Keratinocyte (primary cell): ENCODE data around the gene GRM7. TPM values are rescaled to one million over a fixed set of nuclear protein-coding genes. Genes with fewer than 3 reads are reported as not detected.

Source experiments
- DNase-seq: peaks from one replicate; pipeline ENCODE4 v3.0.0-alpha.2; 2011; ENCODE audit warnings: low read depth, missing footprints, low spot score
- FAIRE-seq: peaks from 2 replicates; lab custom pipeline; 2011; peaks lifted over from hg19 to GRCh38; lab: Jason Lieb, UNC
- H2AFZ ChIP-seq: 2 replicates; pipeline ENCODE4 v1.6.0; 2012; ENCODE audit warnings: low read length, control low read depth, inconsistent platforms; ENCODE audit not compliant: control insufficient read depth
- H3K27ac ChIP-seq: 2 replicates; pipeline ENCODE4 v1.5.1; 2011; ENCODE audit warnings: low read length; ENCODE audit not compliant: control insufficient read depth, insufficient read depth
- H3K27me3 ChIP-seq: 3 replicates; pipeline ENCODE4 v1.6.0; 2011; ENCODE audit warnings: low read length; ENCODE audit not compliant: control insufficient read depth, insufficient read depth; ENCODE audit errors: extremely low read depth
- H3K36me3 ChIP-seq, 2 experiments: 2 replicates in 1 of 2; 3 replicates in 1 of 2; pipeline ENCODE4 v1.5.1; 2011; ENCODE audit warnings: low read length in 2 of 2, mild to moderate bottlenecking in 1 of 2; ENCODE audit not compliant: control insufficient read depth in 2 of 2, insufficient read depth in 2 of 2; ENCODE audit errors: extremely low read depth in 1 of 2
- H3K4me1 ChIP-seq: 3 replicates; pipeline ENCODE4 v1.5.1; 2011; ENCODE audit warnings: low read length; ENCODE audit not compliant: control insufficient read depth, insufficient read depth; ENCODE audit errors: extremely low read depth
- H3K4me2 ChIP-seq: 3 replicates; pipeline ENCODE4 v1.6.0; 2011; ENCODE audit warnings: low read depth, low read length; ENCODE audit not compliant: control insufficient read depth, insufficient read depth; ENCODE audit errors: extremely low read depth
- H3K4me3 ChIP-seq, 3 experiments: fragments of 200-600 bp in 1 of 3; sonication (generic) in 1 of 3; 2 replicates in 2 of 3; 3 replicates in 1 of 3; pipeline ENCODE4 v1.5.1; 2011 to 2016; ENCODE audit warnings: low read length in 3 of 3, mild to moderate bottlenecking in 3 of 3, control low read depth in 2 of 3, inconsistent platforms in 1 of 3, low read depth in 1 of 3, mixed read lengths in 1 of 3, mixed run types in 1 of 3, moderate library complexity in 1 of 3; ENCODE audit not compliant: control insufficient read depth in 2 of 3, insufficient read depth in 2 of 3; ENCODE audit errors: extremely low read depth in 1 of 3
- H3K79me2 ChIP-seq: 2 replicates; pipeline ENCODE4 v1.6.0; 2012; ENCODE audit warnings: low read length; ENCODE audit not compliant: control insufficient read depth, insufficient read depth
- H3K9ac ChIP-seq: 3 replicates; pipeline ENCODE4 v1.6.0; 2011; ENCODE audit warnings: low read length; ENCODE audit not compliant: control insufficient read depth, insufficient read depth; ENCODE audit errors: extremely low read depth
- H3K9me1 ChIP-seq: 3 replicates; pipeline ENCODE4 v1.6.0; 2011; ENCODE audit warnings: low read length; ENCODE audit not compliant: control insufficient read depth, insufficient read depth; ENCODE audit errors: extremely low read depth
- H3K9me3 ChIP-seq: 2 replicates; pipeline ENCODE4 v1.5.1; 2012; ENCODE audit warnings: low read depth, low read length; ENCODE audit not compliant: control insufficient read depth
- H4K20me1 ChIP-seq: 3 replicates; pipeline ENCODE4 v1.6.0; 2011; ENCODE audit warnings: low read length; ENCODE audit not compliant: control insufficient read depth, insufficient read depth; ENCODE audit errors: extremely low read depth
- EZH2 ChIP-seq: IDR thresholded peaks from one replicate; pipeline ENCODE4 v1.6.1; 2012; ENCODE audit warnings: inconsistent platforms, mild to moderate bottlenecking, low read length, moderate library complexity
- dilution Hi-C: fragments of 300-500 bp; cut with MboI; formaldehyde crosslinking; loops from one replicate; pipeline ENCODE4 v1.7.0; 2020; ENCODE audit warnings: low sequenced_read_pairs; ENCODE audit not compliant: extremely low pct_ligation_motif_present
- polyA plus RNA-seq, 5 experiments: library from polyadenylated mRNA; depleted of rRNA in 3 of 5; stranded (reverse) in 3 of 5; stranded (forward) in 1 of 5; unstranded in 1 of 5; fragments of >200 nt; gene quantifications; 1 replicate in 1 of 5; 2 replicates in 3 of 5; 3 replicates in 1 of 5; pipeline versions ENCODE4 v1.2.1 to v1.2.3, GENCODE V29; 2011 to 2012; ENCODE audit warnings: missing spikeins in 2 of 5, low read depth in 1 of 5, low replicate concordance in 1 of 5
- TF ChIP-seq, protein P1 (sequence below), 3 experiments: IDR thresholded peaks in 1 of 3; conservative IDR thresholded peaks in 1 of 3; optimal IDR thresholded peaks in 1 of 3; 2 replicates in 2 of 3; 3 replicates in 1 of 3; pipeline versions ENCODE3 to v1.5.1; 2011; ENCODE audit warnings: low read length in 3 of 3, mild to moderate bottlenecking in 3 of 3, moderate library complexity in 2 of 3, control low read depth in 1 of 3, inconsistent platforms in 1 of 3; ENCODE audit not compliant: insufficient read depth in 2 of 3; ENCODE audit errors: extremely low read depth in 1 of 3

GRM7 gene
- polyA plus RNA-seq, 1 donor (not counting 4 experiments of a cell fraction or from before 2014, with no cell fraction given), result not detected

DNA sequence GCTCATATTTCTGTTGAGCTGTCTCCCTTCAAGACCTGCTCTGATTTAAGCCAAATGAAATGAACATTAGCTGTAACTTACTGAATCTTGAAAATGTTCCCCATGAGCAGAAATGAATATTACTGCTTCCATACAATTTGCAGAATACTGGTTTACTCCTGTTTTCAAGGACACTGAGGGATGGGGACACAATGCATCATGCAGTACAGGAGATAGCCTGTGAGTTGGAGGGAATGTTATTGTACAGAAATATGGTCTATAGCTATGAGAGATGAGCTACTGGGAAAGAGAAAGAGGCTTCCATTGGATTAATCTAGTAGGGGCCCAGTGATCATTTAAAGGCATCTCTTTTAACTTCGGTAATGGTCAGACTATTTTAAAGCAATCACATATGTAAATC lies 798.2 kb downstream of the GRM7 start:
- FAIRE-seq (no peak), DNase-seq (no peak)
- TF ChIP-seq, protein P1, sequence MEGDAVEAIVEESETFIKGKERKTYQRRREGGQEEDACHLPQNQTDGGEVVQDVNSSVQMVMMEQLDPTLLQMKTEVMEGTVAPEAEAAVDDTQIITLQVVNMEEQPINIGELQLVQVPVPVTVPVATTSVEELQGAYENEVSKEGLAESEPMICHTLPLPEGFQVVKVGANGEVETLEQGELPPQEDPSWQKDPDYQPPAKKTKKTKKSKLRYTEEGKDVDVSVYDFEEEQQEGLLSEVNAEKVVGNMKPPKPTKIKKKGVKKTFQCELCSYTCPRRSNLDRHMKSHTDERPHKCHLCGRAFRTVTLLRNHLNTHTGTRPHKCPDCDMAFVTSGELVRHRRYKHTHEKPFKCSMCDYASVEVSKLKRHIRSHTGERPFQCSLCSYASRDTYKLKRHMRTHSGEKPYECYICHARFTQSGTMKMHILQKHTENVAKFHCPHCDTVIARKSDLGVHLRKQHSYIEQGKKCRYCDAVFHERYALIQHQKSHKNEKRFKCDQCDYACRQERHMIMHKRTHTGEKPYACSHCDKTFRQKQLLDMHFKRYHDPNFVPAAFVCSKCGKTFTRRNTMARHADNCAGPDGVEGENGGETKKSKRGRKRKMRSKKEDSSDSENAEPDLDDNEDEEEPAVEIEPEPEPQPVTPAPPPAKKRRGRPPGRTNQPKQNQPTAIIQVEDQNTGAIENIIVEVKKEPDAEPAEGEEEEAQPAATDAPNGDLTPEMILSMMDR (optimal IDR thresholded peaks at IDR 0.05 in 1 of 3, IDR thresholded peaks at IDR 0.05 in 1 of 3, conservative IDR thresholded peaks at IDR 0.05 in 1 of 3; ENCODE audit: extremely low read depth in 1 of 3, insufficient read depth in 2 of 3, low read length in 3 of 3), result no peak
- TF ChIP-seq EZH2, result no peak
- Histone ChIP-seq H3K4me1 (peaks cover 20% of the 10 kb centered on the region), H3K9ac (no peak overlapping the region), H3K36me3 (no peaks in the 10 kb centered on the region), H3K27ac (no peak overlapping the region), H3K79me2 (no peaks in the 10 kb centered on the region), H4K20me1 (no peaks in the 10 kb centered on the region), H3K27me3 (no peaks in the 10 kb centered on the region), H3K9me3 (no peaks in the 10 kb centered on the region), H3K4me2 (no peak overlapping the region), H2AFZ (no peak overlapping the region), H3K4me3 (no peak overlapping the region), H3K9me1 (no peaks in the 10 kb centered on the region)
- dilution Hi-C loops, result no loop called here

DNA sequence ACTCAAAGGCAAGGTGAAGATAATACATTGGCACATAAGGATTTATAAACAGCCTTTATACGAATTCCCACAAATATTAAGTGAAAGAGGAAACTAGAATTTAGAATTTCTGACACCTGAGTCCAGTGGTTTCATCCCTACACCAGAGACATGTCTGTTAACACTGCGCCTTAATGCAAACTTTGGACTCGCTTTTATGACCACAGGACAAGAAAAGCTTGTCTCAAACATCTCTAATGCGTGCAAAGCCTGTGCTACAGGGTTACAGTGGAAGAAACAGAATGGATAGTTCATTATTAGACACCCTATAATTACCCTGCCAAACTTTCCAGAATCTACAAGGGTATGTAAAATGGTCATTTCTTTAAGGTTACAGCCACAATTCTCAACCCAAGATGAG lies 802.9 kb downstream of the GRM7 start:
- Histone ChIP-seq H3K9me1 (no peaks in the 10 kb centered on the region), H3K9ac (no peak overlapping the region), H3K27me3 (no peaks in the 10 kb centered on the region), H2AFZ (no peak overlapping the region), H3K27ac (no peak overlapping the region), H3K9me3 (no peaks in the 10 kb centered on the region), H3K4me1 (no peaks in the 10 kb centered on the region), H3K36me3 (no peaks in the 10 kb centered on the region), H3K79me2 (no peaks in the 10 kb centered on the region), H3K4me3 (no peak overlapping the region), H3K4me2 (no peak overlapping the region), H4K20me1 (no peaks in the 10 kb centered on the region)
- dilution Hi-C loops, result no loop called here
- no peak for DNase-seq
- no peak for FAIRE-seq
- no peak for TF ChIP-seq EZH2
- TF ChIP-seq, protein P1 (optimal IDR thresholded peaks at IDR 0.05 in 1 of 3, IDR thresholded peaks at IDR 0.05 in 1 of 3, conservative IDR thresholded peaks at IDR 0.05 in 1 of 3; ENCODE audit: extremely low read depth in 1 of 3, insufficient read depth in 2 of 3, low read length in 3 of 3), result no peak
